H1 (cell line): ENCODE measurements around the gene TSC22D4. TPM values are rescaled to one million over a fixed set of nuclear protein-coding genes. Genes with fewer than 3 reads are reported as not detected.
"Not testable (repeated sequence)": the region's sequence is repeated elsewhere in the genome, so short reads cannot be mapped to it uniquely, and the experiment has no call there.

Source experiments
- CTCF ChIA-PET: fragments of 300-600 bp; sonication (Branson Sonifier 250); formaldehyde crosslinking; loops from one replicate; lab custom pipeline; 2021; ENCODE audit not compliant: partially characterized antibody; lab: Charles Lee
- POLR2A ChIA-PET: fragments of 300-600 bp; sonication (Branson Sonifier 250); formaldehyde crosslinking; loops from one replicate; lab custom pipeline; 2021; ENCODE audit warnings: inconsistent platforms; ENCODE audit not compliant: partially characterized antibody; lab: Charles Lee
- DNase-seq, 2 experiments: peaks; one replicate each; pipeline versions ENCODE4 v3.0.0 to v3.0.0-alpha.2; 2010 to 2022; ENCODE audit warnings: low spot score in 2 of 2, low read depth in 1 of 2, mixed read lengths in 1 of 2
- FAIRE-seq: peaks from 2 replicates; lab custom pipeline; 2011; peaks lifted over from hg19 to GRCh38; lab: Jason Lieb, UNC
- H2AFZ ChIP-seq: 2 replicates; pipeline ENCODE4 v1.8.1; 2012; ENCODE audit warnings: low read length, inconsistent platforms
- H2AK5ac ChIP-seq: 2 replicates; pipeline ENCODE4 v1.6.1; 2013; ENCODE audit warnings: low read depth, low read length
- H2BK120ac ChIP-seq: replicated peaks from 2 replicates; pipeline ENCODE3; 2013; ENCODE audit warnings: low read depth, low read length, inconsistent platforms
- H2BK12ac ChIP-seq: 2 replicates; pipeline ENCODE4 v1.6.1; 2013; ENCODE audit warnings: low read depth, low read length
- H2BK15ac ChIP-seq: 2 replicates; pipeline ENCODE4 v1.6.1; 2013; ENCODE audit warnings: low read length
- H2BK20ac ChIP-seq: 2 replicates; pipeline ENCODE4 v1.6.1; 2013; ENCODE audit warnings: low read length
- H2BK5ac ChIP-seq: 2 replicates; pipeline ENCODE4 v1.6.1; 2013; ENCODE audit warnings: low read depth, low read length
- H3K14ac ChIP-seq: 2 replicates; pipeline ENCODE4 v1.6.1; 2013; ENCODE audit warnings: inconsistent platforms; ENCODE audit not compliant: insufficient read length
- H3K18ac ChIP-seq: 2 replicates; pipeline ENCODE4 v1.6.1; 2013; ENCODE audit warnings: low read length; ENCODE audit errors: extremely low read depth
- H3K23ac ChIP-seq: 2 replicates; pipeline ENCODE4 v1.6.1; 2013; ENCODE audit warnings: inconsistent platforms; ENCODE audit not compliant: insufficient read length
- H3K23me2 ChIP-seq: 2 replicates; pipeline ENCODE4 v1.6.1; 2013; ENCODE audit warnings: low read depth, low read length
- H3K27ac ChIP-seq: 2 replicates; pipeline ENCODE4 v1.6.1; 2011; ENCODE audit warnings: low read depth, low read length, inconsistent platforms
- H3K27me3 ChIP-seq, 4 experiments: replicated peaks in 1 of 4; 1 replicate in 1 of 4; 2 replicates in 3 of 4; pipeline versions ENCODE4 v1.6.1 to v1.8.1; 2011 to 2013; ENCODE audit warnings: low read length in 3 of 4, mild to moderate bottlenecking in 3 of 4, inconsistent platforms in 2 of 4, mixed read lengths in 2 of 4, moderate library complexity in 1 of 4; ENCODE audit not compliant: control insufficient read depth in 3 of 4, insufficient read depth in 3 of 4; ENCODE audit errors: extremely low read depth in 1 of 4
- H3K36me3 ChIP-seq, 4 experiments: 2 replicates each; pipeline versions ENCODE4 v1.6.1 to v1.8.1; 2011 to 2013; ENCODE audit warnings: mild to moderate bottlenecking in 4 of 4, low read length in 3 of 4, moderate library complexity in 2 of 4, control low read depth in 1 of 4, inconsistent platforms in 1 of 4; ENCODE audit not compliant: insufficient read depth in 4 of 4, control insufficient read depth in 2 of 4
- H3K4ac ChIP-seq: replicated peaks from 2 replicates; pipeline ENCODE3; 2013; ENCODE audit warnings: low read length, low read depth, mixed read lengths, inconsistent platforms; ENCODE audit not compliant: insufficient read length
- H3K4me1 ChIP-seq, 4 experiments: replicated peaks in 1 of 4; 1 replicate in 1 of 4; 2 replicates in 3 of 4; pipeline versions ENCODE4 v1.6.1 to v1.8.1; 2011 to 2013; ENCODE audit warnings: low read length in 3 of 4, inconsistent platforms in 2 of 4, mixed read lengths in 1 of 4; ENCODE audit not compliant: insufficient read depth in 4 of 4, control insufficient read depth in 3 of 4
- H3K4me2 ChIP-seq, 2 experiments: 2 replicates each; pipeline versions ENCODE4 v1.6.1 to v1.8.1; 2011 to 2013; ENCODE audit warnings: low read depth in 2 of 2, low read length in 2 of 2, control low read depth in 1 of 2, inconsistent platforms in 1 of 2, mild to moderate bottlenecking in 1 of 2; ENCODE audit not compliant: insufficient read depth in 1 of 2
- H3K4me3 ChIP-seq, 4 experiments: fragments of 200-600, 300-600 bp in 1 of 4; sonication (generic), shearing (Covaris generic), sonication (Bioruptor Twin) in 1 of 4; 2 replicates each; pipeline versions ENCODE4 v1.5.1 to v1.8.1; 2011 to 2016; ENCODE audit warnings: low read length in 4 of 4, low read depth in 3 of 4, control low read depth in 2 of 4, inconsistent platforms in 2 of 4, mild to moderate bottlenecking in 2 of 4, mixed read lengths in 1 of 4, moderate library complexity in 1 of 4; ENCODE audit not compliant: insufficient read depth in 2 of 4; ENCODE audit errors: extremely low read depth in 1 of 4
- H3K56ac ChIP-seq: replicated peaks from 2 replicates; pipeline ENCODE3; 2013; ENCODE audit warnings: low read depth, mild to moderate bottlenecking, mixed read lengths, low read length, inconsistent platforms; ENCODE audit not compliant: insufficient read length
- H3K79me1 ChIP-seq: 2 replicates; pipeline ENCODE4 v1.6.1; 2013; ENCODE audit warnings: low read depth, low read length, control low read depth
- H3K79me2 ChIP-seq, 2 experiments: 2 replicates each; pipeline versions ENCODE4 v1.6.1 to v1.8.1; 2012 to 2013; ENCODE audit warnings: low read length in 2 of 2, mild to moderate bottlenecking in 2 of 2, inconsistent platforms in 1 of 2; ENCODE audit not compliant: insufficient read depth in 2 of 2, control insufficient read depth in 1 of 2
- H3K9ac ChIP-seq, 4 experiments: replicated peaks in 1 of 4; 1 replicate in 1 of 4; 2 replicates in 3 of 4; pipeline versions ENCODE4 v1.6.1 to v1.8.1; 2011 to 2013; ENCODE audit warnings: low read depth in 3 of 4, low read length in 3 of 4, control low read depth in 2 of 4, mild to moderate bottlenecking in 2 of 4, moderate library complexity in 2 of 4, inconsistent platforms in 1 of 4; ENCODE audit errors: extremely low read depth in 1 of 4
- H3K9me3 ChIP-seq, 2 experiments: 2 replicates each; pipeline versions ENCODE4 v1.6.1 to v1.8.1; 2012 to 2013; ENCODE audit warnings: mild to moderate bottlenecking in 2 of 2, moderate library complexity in 2 of 2, control low read depth in 1 of 2, inconsistent platforms in 1 of 2, low read depth in 1 of 2, low read length in 1 of 2, mixed read lengths in 1 of 2; ENCODE audit not compliant: insufficient read depth in 2 of 2
- H4K20me1 ChIP-seq, 2 experiments: replicated peaks in 1 of 2; 2 replicates each; pipeline versions ENCODE3 to v1.8.1; 2011 to 2013; ENCODE audit warnings: inconsistent platforms in 2 of 2, low read length in 2 of 2, mild to moderate bottlenecking in 1 of 2; ENCODE audit not compliant: insufficient read depth in 2 of 2, control insufficient read depth in 1 of 2
- H4K5ac ChIP-seq: 2 replicates; pipeline ENCODE4 v1.6.1; 2013; ENCODE audit warnings: low read length, low read depth, mixed read lengths, inconsistent platforms; ENCODE audit not compliant: insufficient read length
- H4K8ac ChIP-seq: 2 replicates; pipeline ENCODE4 v1.8.0; 2013; ENCODE audit warnings: mild to moderate bottlenecking, moderate library complexity, low read length, inconsistent platforms; ENCODE audit not compliant: insufficient read depth; ENCODE audit errors: extremely low read depth
- H4K91ac ChIP-seq: replicated peaks from 2 replicates; pipeline ENCODE3; 2013; ENCODE audit warnings: low read length, mixed read lengths, inconsistent platforms; ENCODE audit not compliant: insufficient read length
- WGBS, 2 experiments: shearing (Covaris generic) in 1 of 2; methylation state at CpG; one replicate each; pipeline versions ENCODE4 v1.1.6 to v1.1.7; 2013 to 2015; ENCODE audit warnings: low lambda C conversion rate in 2 of 2, mixed read lengths in 2 of 2, inconsistent platforms in 1 of 2, low coverage in 1 of 2, missing lambda C conversion rate in 1 of 2; ENCODE audit not compliant: insufficient replicate concordance in 2 of 2, insufficient coverage in 1 of 2, insufficient read length in 1 of 2; ENCODE audit errors: extremely low coverage in 1 of 2, missing lambda C conversion rate in 1 of 2; 5-methylcytosine and 5-hydroxymethylcytosine counted together
- polyA plus RNA-seq, 7 experiments: library from polyadenylated mRNA; depleted of rRNA in 3 of 7; stranded (reverse) in 5 of 7; unstranded in 2 of 7; fragments of >200 nt in 5 of 7; fragments of 200-250 nt in 2 of 7; gene quantifications; 1 replicate in 5 of 7; 2 replicates in 1 of 7; 4 replicates in 1 of 7; pipeline versions ENCODE4 v1.2.1 to v1.2.3, GENCODE V29; 2011 to 2013; ENCODE audit warnings: missing spikeins in 2 of 7, mixed read lengths in 2 of 7
- total RNA-seq: library from RNA; stranded (reverse); fragmentation: NEBNext Ultra II Directional; extraction: Animal tissue kit (Norgen Biotek cat#: 25700); gene quantifications from 2 replicates; pipeline ENCODE4 v1.2.1, GENCODE V29; 2021

The TSC22D4 gene
- total and polyA plus RNA-seq, 2 of the 8 experiments (the other 6 are each of a cell fraction or from before 2014, with no cell fraction given) = 13.2 to 20.3 TPM

GRCh38 chr7:100453854-100454253 lies 25.2 kb downstream of the TSC22D4 start:
- not testable (repeated sequence) for H2BK20ac ChIP-seq, H2BK15ac ChIP-seq, H4K20me1 ChIP-seq, H4K5ac ChIP-seq, H3K4ac ChIP-seq, H3K4me2 ChIP-seq, H3K9me3 ChIP-seq, H3K56ac ChIP-seq, H3K27ac ChIP-seq, H3K4me3 ChIP-seq, H2BK5ac ChIP-seq, H2BK12ac ChIP-seq, H3K36me3 ChIP-seq, DNase-seq, FAIRE-seq, H2AK5ac ChIP-seq, H4K8ac ChIP-seq, H3K79me1 ChIP-seq, H3K79me2 ChIP-seq, H3K27me3 ChIP-seq, H2BK120ac ChIP-seq, H4K91ac ChIP-seq, H3K4me1 ChIP-seq, H3K23ac ChIP-seq, H3K9ac ChIP-seq, H3K14ac ChIP-seq, H3K23me2 ChIP-seq, H3K18ac ChIP-seq, H2AFZ ChIP-seq
- WGBS, 2 experiments = 94% methylated on average over 8 of the region's 8 CpGs; no CpG with 5 or more reads in 1 of the 2 experiments
- ChIA-PET CTCF (interaction anchor here (0.9 to 8.3 kb wide), 12 partner anchors 8 to 252 kb away, joined by 3 to 70 read pairs (median 12); partner anchors contain the start of genes POP7 and SPACDR), POLR2A (interaction anchor here (1.0 to 8.2 kb wide), 6 partner anchors 9 to 132 kb away, joined by 3 to 81 read pairs (median 4); partner anchors contain the start of genes FBXO24, LRCH4, MEPCE and PPP1R35)
